BJ (cell line): ENCODE measurements around the gene TREX2. TPM values are rescaled to one million over a fixed set of nuclear protein-coding genes. Genes with fewer than 3 reads are reported as not detected.

ENCODE experiments used
- CTCF ChIA-PET: fragments of 350-600 bp; formaldehyde crosslinking; extraction: SDS; loops from one replicate; lab custom pipeline; 2021; ENCODE audit warnings: antibody characterized with exemption, inconsistent platforms; lab: Yijun Ruan, JAX
- POLR2A ChIA-PET: fragments of 300-600 bp; sonication (Branson Sonifier 250); formaldehyde crosslinking; extraction: SDS; loops from one replicate; lab custom pipeline; 2021; ENCODE audit warnings: antibody characterized with exemption; lab: Charles Lee
- DNase-seq: peaks from one replicate; pipeline ENCODE4 v3.0.0-alpha.2; 2011; ENCODE audit warnings: low read depth
- H3K27me3 ChIP-seq: 2 replicates; pipeline ENCODE4 v1.6.0; 2011; ENCODE audit warnings: low read length; ENCODE audit not compliant: control insufficient read depth, insufficient read depth
- H3K36me3 ChIP-seq: 2 replicates; pipeline ENCODE4 v1.5.1; 2011; ENCODE audit warnings: low read length; ENCODE audit not compliant: control insufficient read depth, insufficient read depth
- H3K4me3 ChIP-seq: 2 replicates; pipeline ENCODE4 v1.5.1; 2011; ENCODE audit warnings: low read depth, mild to moderate bottlenecking, control low read depth, low read length
- polyA plus RNA-seq: library from polyadenylated mRNA; depleted of rRNA; stranded (reverse); fragments of >200 nt; gene quantifications from 2 replicates; pipeline ENCODE4 v1.2.3, GENCODE V29; 2011
- TF ChIP-seq, protein P1 (sequence below): IDR thresholded peaks from 2 replicates; pipeline ENCODE4 v1.5.1; 2011; ENCODE audit warnings: low read depth, mild to moderate bottlenecking, control low read depth, inconsistent platforms, low read length, moderate library complexity; ENCODE audit not compliant: insufficient read depth

Gene TREX2
- polyA plus RNA-seq, 1 experiment: 1.1 TPM

DNA sequence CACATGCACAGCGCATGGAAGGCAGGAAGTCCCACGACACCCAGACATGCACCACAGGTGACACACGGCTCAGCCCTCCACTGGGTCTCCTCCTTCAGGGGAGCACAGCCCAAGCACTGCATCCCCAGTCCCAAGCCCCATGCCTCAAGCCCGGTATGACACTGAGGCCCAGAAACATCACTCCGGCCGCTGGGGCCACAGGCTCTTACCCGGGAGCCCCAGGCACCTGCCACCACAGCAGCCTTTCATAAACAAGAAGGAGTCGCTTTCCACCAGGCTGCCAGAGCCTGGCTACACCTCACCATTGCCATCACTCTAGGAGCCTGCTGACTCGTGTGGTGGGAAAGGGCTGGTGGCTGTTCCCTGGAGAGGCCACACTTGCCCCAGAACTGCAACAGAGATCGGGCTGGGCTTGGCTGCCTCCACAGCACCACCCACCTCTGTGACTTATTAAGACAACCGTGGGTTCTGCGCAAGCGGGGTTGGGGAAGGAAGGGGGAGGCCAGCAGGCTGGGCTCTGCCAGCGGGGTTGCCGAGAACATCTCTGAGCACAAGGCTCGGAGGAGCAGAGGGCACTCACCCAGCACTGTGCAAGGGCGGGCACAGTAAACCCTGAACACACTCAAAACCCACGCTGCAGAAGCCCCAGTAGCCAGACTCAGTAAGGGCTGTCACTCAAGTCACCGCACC is 20.0 kb upstream of the TREX2 start:
- Histone ChIP-seq H3K27me3 (no peaks in the 10 kb centered on the region), H3K36me3 (peaks cover 3% of the 10 kb centered on the region), H3K4me3 (no peak overlapping the region)
- no peak for DNase-seq
- POLR2A ChIA-PET: no interaction called here
- CTCF ChIA-PET: no interaction called here
- TF ChIP-seq, protein P1, sequence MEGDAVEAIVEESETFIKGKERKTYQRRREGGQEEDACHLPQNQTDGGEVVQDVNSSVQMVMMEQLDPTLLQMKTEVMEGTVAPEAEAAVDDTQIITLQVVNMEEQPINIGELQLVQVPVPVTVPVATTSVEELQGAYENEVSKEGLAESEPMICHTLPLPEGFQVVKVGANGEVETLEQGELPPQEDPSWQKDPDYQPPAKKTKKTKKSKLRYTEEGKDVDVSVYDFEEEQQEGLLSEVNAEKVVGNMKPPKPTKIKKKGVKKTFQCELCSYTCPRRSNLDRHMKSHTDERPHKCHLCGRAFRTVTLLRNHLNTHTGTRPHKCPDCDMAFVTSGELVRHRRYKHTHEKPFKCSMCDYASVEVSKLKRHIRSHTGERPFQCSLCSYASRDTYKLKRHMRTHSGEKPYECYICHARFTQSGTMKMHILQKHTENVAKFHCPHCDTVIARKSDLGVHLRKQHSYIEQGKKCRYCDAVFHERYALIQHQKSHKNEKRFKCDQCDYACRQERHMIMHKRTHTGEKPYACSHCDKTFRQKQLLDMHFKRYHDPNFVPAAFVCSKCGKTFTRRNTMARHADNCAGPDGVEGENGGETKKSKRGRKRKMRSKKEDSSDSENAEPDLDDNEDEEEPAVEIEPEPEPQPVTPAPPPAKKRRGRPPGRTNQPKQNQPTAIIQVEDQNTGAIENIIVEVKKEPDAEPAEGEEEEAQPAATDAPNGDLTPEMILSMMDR: no peak

DNA sequence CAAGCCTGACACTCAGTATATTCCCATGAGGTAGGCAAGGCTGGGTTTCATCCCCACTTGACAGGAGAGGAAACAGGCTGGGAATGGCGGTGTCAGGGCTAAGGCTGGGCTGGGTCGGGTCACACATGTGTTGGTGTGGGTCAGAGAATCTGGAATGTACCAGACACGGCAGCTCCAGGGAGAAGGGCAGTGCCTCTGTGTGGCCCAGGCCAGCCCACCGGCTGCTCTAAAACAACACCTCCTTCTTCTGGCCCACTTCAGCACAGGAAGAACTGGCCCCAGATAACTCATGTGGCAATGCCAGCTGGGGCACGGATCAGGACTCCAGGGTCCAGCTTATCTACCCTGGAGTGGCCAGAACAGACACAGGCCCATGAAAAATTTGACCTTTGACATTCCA is 18.3 kb upstream of the TREX2 start:
- ChIA-PET CTCF (interaction anchor here (0.6 kb wide), 1 partner anchor 427 kb away, joined by 3 read pairs; no protein-coding TSS in a partner anchor), POLR2A (no interaction called here)
- Histone ChIP-seq H3K36me3 (peaks cover 3% of the 10 kb centered on the region), H3K4me3 (no peak overlapping the region), H3K27me3 (no peaks in the 10 kb centered on the region)
- TF ChIP-seq, protein P1: no peak
- no peak for DNase-seq

DNA sequence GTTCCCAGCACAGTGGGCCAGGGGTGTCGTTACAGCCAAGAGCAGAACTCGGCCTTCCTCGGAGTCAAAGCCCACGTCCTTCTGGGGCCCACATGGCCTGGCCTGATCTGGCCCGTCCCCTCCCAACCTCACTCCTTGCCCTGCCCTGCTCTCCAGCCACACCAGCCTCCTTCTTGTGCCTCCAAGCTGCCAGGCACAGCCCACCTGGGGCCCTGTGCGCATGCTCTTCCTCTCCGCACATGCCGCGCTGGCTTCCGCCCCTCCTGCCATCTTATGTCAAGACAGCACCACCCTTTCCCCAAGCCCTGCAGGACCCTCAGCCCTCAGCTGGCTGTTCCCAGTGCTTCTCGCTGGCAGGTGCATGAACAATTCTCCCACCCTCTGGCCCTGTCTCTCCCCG is 17.7 kb upstream of the TREX2 start:
- Histone ChIP-seq H3K4me3 (no peak overlapping the region), H3K27me3 (no peaks in the 10 kb centered on the region), H3K36me3 (peaks cover 3% of the 10 kb centered on the region)
- POLR2A ChIA-PET: no interaction called here
- TF ChIP-seq, protein P1: no peak
- CTCF ChIA-PET: no interaction called here
- DNase-seq: no peak

DNA sequence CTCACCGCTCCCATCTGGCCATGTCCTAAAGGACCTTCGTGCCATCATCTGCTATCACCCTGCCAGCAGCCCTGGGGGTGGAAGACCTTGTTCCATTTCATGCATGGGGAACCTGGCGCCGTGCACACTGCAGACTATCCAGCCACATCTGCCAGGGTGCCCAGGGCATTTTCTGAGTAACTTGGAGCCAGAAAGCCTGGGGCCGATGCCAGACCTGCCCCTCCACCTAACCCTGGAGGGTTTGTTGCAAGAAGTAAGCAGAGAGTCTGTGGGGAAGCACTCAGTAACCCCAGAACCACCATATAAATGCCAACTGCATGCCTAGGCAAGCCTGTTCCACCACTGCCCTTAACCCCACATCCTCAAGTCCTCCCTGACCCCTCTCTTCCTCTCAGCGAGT is 17.2 kb upstream of the TREX2 start:
- no peak for DNase-seq
- POLR2A ChIA-PET: no interaction called here
- Histone ChIP-seq H3K27me3 (no peaks in the 10 kb centered on the region), H3K4me3 (no peak overlapping the region), H3K36me3 (peaks cover 3% of the 10 kb centered on the region)
- CTCF ChIA-PET: interaction anchor here (0.7 kb wide), 1 partner anchor 26 kb away, joined by 3 read pairs; no protein-coding TSS in a partner anchor
- TF ChIP-seq, protein P1: no peak

DNA sequence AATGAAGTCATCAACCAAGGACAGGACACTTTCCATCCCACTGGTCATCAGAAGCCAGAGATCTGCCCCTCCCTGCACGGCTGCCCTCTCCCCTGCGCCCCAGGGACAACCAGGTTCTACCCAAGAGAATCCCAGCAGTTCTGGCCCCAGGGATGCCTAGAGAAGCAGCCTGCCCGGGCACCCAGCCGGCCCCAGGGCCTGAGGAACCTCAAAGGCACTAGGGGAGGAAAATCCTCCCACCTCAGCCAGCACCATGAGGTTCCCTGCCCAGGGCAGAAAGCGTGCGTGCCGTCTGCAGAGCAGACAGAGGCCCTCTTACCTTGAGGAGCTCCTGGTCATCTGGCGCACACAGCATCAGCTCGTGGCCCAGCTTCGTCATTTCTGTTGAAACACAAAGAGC is 16.4 kb upstream of the TREX2 start:
- ChIA-PET POLR2A (no interaction called here), CTCF (interaction anchor here (1.4 to 3.0 kb wide), 2 partner anchors 9 to 10 kb away, joined by 5 to 9 read pairs; partner anchors contain the start of gene HAUS7)
- Histone ChIP-seq H3K4me3 (no peak overlapping the region), H3K27me3 (no peaks in the 10 kb centered on the region), H3K36me3 (peaks cover 3% of the 10 kb centered on the region)
- TF ChIP-seq, protein P1: no peak
- no peak for DNase-seq
